PFSK-1 (cell line): ENCODE data around the gene HS3ST4.

Source experiments
- FOXP2 ChIP-seq: optimal IDR thresholded peaks from 2 replicates; pipeline ENCODE3; 2011; ENCODE audit warnings: borderline replicate concordance, control low read depth, inconsistent platforms; ENCODE audit not compliant: insufficient read depth; ENCODE audit errors: extremely low read length, extremely low read depth
- POLR2AphosphoS5 ChIP-seq: IDR thresholded peaks from 2 replicates; pipeline ENCODE4 v1.6.1; 2012; ENCODE audit warnings: low read depth, mild to moderate bottlenecking, control low read depth, low read length, moderate library complexity
- REST ChIP-seq, 2 experiments: IDR thresholded peaks; 2 replicates each; pipeline versions ENCODE4 v1.6.1 to v1.8.0; 2011 to 2012; ENCODE audit warnings: low read depth in 2 of 2, low read length in 2 of 2, control low read depth in 1 of 2, inconsistent platforms in 1 of 2, mild to moderate bottlenecking in 1 of 2, moderate library complexity in 1 of 2; ENCODE audit not compliant: insufficient read depth in 1 of 2
- SIN3A ChIP-seq: IDR thresholded peaks from 2 replicates; pipeline ENCODE4 v1.6.1; 2012; ENCODE audit warnings: mild to moderate bottlenecking, low read length, moderate library complexity, borderline replicate concordance; ENCODE audit not compliant: insufficient read depth
- TAF1 ChIP-seq: IDR thresholded peaks from 2 replicates; pipeline ENCODE4 v1.6.1; 2012; ENCODE audit warnings: low read length, control low read depth, borderline replicate concordance; ENCODE audit not compliant: insufficient read depth

Gene HS3ST4

DNA sequence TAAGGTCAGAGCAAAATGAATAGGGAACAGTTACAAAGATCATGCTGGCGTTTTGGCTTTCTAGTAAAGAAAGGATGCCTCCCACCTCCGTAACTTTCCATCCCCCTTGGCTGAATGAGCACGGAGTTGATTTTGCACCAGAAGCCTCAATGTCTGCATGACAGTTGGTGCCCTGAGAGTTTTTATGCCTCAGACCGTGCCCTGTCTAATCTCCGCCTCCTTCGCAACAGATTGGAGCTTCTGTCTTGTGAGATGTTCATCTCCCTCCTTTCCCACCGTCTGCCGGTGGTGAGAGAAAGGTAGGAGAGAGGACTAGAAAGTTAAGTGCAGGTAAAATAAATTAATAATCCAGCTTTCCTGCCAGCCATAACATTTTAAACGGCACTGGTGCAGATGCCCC, 1.9 kb downstream of the HS3ST4 start:
- TF ChIP-seq FOXP2 (no peak), SIN3A (no peak), TAF1 (no peak), POLR2AphosphoS5 (no peak), REST (IDR thresholded peaks at IDR 0.05; ENCODE audit: insufficient read depth in 1 of 2, low read depth in 2 of 2, low read length in 2 of 2) (no peak)

DNA sequence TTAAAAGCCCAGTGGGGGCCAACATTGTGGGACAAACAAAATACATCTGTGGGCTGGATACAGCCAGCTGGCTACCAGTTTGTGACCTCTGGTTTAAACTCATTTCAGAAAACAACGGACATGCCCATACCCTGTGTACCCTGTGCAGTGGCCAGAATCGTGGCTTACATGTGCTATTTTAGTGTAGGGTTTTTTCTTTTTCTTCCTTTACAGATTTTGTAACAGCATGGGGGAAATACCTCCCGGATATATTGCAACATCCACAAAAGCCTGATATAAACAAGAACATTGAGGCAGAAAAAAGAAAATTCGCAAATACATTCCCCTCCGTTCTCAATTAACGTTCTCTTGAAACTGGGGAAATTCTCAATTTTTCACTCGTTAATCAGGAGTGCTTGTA, 7.3 kb downstream of the HS3ST4 start:
- TF ChIP-seq REST (IDR thresholded peaks at IDR 0.05; ENCODE audit: insufficient read depth in 1 of 2, low read depth in 2 of 2, low read length in 2 of 2) = no peak
- TF ChIP-seq SIN3A = no peak
- TF ChIP-seq POLR2AphosphoS5 = no peak
- TF ChIP-seq FOXP2 = no peak
- no peak for TF ChIP-seq TAF1

DNA sequence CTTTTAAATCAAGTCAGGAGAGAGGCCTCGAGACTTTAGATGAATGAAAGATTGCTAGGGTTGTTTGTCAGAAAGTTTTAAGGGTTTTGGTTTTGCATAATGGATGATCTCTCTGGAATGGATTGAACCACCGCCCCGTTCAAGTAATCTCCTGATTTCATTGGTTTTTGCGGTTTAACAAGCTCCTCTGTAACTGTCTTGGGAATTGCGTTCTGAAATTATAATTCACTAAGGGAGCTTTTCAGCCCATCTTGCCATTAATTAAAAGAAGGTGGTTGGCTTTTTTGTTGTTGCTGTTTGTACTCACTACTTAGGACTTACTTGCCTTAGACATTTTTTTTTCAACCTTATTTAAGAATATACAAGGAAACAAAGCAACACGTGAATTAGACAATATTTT, 8.8 kb downstream of the HS3ST4 start:
- TF ChIP-seq POLR2AphosphoS5 = no peak
- TF ChIP-seq SIN3A = no peak
- TF ChIP-seq TAF1 = no peak
- TF ChIP-seq REST (IDR thresholded peaks at IDR 0.05; ENCODE audit: insufficient read depth in 1 of 2, low read depth in 2 of 2, low read length in 2 of 2) = no peak
- no peak for TF ChIP-seq FOXP2

DNA sequence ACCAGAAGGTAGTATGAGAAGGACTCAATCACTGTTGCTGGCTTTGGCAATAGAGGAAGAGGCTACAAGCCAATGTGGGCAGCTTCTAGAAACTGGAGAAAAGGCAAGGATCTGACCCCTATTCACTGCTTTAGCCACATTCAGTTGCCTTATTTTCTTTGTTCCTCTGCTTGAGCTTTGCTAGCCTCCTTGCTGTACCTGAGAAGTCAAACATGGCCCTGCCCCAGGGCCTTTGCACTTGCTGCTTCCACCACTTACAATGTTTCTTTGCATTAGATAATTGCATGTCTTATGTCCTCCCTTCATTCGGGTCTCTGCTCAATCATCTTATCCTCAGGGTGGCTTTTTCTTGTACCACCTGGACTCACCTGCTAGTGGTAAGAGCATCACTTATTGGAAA, 15.8 kb downstream of the HS3ST4 start:
- no peak for TF ChIP-seq POLR2AphosphoS5
- no peak for TF ChIP-seq SIN3A
- TF ChIP-seq REST (IDR thresholded peaks at IDR 0.05; ENCODE audit: insufficient read depth in 1 of 2, low read depth in 2 of 2, low read length in 2 of 2) = no peak
- no peak for TF ChIP-seq FOXP2
- TF ChIP-seq TAF1 = no peak

GRCh38 chr16:25707982-25708583, 16.3 kb downstream of the HS3ST4 start:
- no peak for TF ChIP-seq FOXP2
- TF ChIP-seq POLR2AphosphoS5 = no peak
- TF ChIP-seq TAF1 = no peak
- TF ChIP-seq REST (IDR thresholded peaks at IDR 0.05; ENCODE audit: insufficient read depth in 1 of 2, low read depth in 2 of 2, low read length in 2 of 2) = no peak
- TF ChIP-seq SIN3A = no peak
